WTC11 (cell line): ENCODE data around the gene SFXN1.

Experiments used
- ATF3 ChIP-seq: sonication (generic); formaldehyde crosslinking; conservative IDR thresholded peaks from 2 replicates; pipeline ENCODE4 v1.8.1; 2022; ENCODE audit warnings: mild to moderate bottlenecking, missing genetic modification reagents
- CREM ChIP-seq: sonication (generic); formaldehyde crosslinking; IDR thresholded peaks from 2 replicates; pipeline ENCODE4 v1.8.1; 2022; ENCODE audit warnings: mild to moderate bottlenecking, missing genetic modification reagents, moderate library complexity
- ESRRA ChIP-seq: sonication (generic); formaldehyde crosslinking; IDR thresholded peaks from 2 replicates; pipeline ENCODE4 v1.8.1; 2022; ENCODE audit warnings: mild to moderate bottlenecking, missing genetic modification reagents, borderline replicate concordance
- FOXJ3 ChIP-seq: sonication (generic); formaldehyde crosslinking; IDR thresholded peaks from 2 replicates; pipeline ENCODE4 v1.9.0; 2021; ENCODE audit warnings: missing genetic modification reagents, mild to moderate bottlenecking, borderline replicate concordance
- GABPB1 ChIP-seq: sonication (generic); formaldehyde crosslinking; IDR thresholded peaks from 2 replicates; pipeline ENCODE4 v1.8.1; 2023; ENCODE audit warnings: mild to moderate bottlenecking, missing genetic modification reagents
- TEAD4 ChIP-seq: sonication (generic); formaldehyde crosslinking; IDR thresholded peaks from 2 replicates; pipeline ENCODE4 v1.8.0; 2022; ENCODE audit warnings: mild to moderate bottlenecking, missing genetic modification reagents
- ZMAT4 ChIP-seq: fragments of 250-450 bp; sonication (Bioruptor Pico); IDR thresholded peaks from 2 replicates; pipeline ENCODE4 v1.9.0; 2021; ENCODE audit warnings: mild to moderate bottlenecking
- ZNF232 ChIP-seq: sonication (generic); formaldehyde crosslinking; IDR thresholded peaks from 2 replicates; pipeline ENCODE4 v1.8.0; 2022; ENCODE audit warnings: mild to moderate bottlenecking, missing genetic modification reagents
- ZNF317 ChIP-seq: sonication (generic); formaldehyde crosslinking; IDR thresholded peaks from 2 replicates; pipeline ENCODE4 v1.8.1; 2023; ENCODE audit warnings: low read depth, mild to moderate bottlenecking, moderate library complexity, missing genetic modification reagents, borderline replicate concordance
- TF ChIP-seq, protein P1 (sequence below): fragments of 200-600 bp; IDR thresholded peaks from 2 replicates; pipeline ENCODE4 v1.8.0; 2022; ENCODE audit warnings: antibody characterized with exemption
- TF ChIP-seq, protein P2 (sequence below): sonication (generic); formaldehyde crosslinking; IDR thresholded peaks from 2 replicates; pipeline ENCODE4 v1.8.1; 2022; ENCODE audit warnings: mild to moderate bottlenecking, moderate library complexity, missing genetic modification reagents
- TF ChIP-seq, protein P3 (sequence below): sonication (generic); formaldehyde crosslinking; IDR thresholded peaks from 2 replicates; pipeline ENCODE4 v1.8.1; 2022; ENCODE audit warnings: low read depth, missing genetic modification reagents, borderline replicate concordance
- TF ChIP-seq, protein P4 (sequence below): sonication (generic); formaldehyde crosslinking; IDR thresholded peaks from 2 replicates; pipeline ENCODE4 v1.8.0; 2023; ENCODE audit warnings: missing genetic modification reagents, mild to moderate bottlenecking, borderline replicate concordance

GRCh38 chr5:175523292-175523691 is 44.9 kb downstream of the SFXN1 start:
- TF ChIP-seq, protein P1, sequence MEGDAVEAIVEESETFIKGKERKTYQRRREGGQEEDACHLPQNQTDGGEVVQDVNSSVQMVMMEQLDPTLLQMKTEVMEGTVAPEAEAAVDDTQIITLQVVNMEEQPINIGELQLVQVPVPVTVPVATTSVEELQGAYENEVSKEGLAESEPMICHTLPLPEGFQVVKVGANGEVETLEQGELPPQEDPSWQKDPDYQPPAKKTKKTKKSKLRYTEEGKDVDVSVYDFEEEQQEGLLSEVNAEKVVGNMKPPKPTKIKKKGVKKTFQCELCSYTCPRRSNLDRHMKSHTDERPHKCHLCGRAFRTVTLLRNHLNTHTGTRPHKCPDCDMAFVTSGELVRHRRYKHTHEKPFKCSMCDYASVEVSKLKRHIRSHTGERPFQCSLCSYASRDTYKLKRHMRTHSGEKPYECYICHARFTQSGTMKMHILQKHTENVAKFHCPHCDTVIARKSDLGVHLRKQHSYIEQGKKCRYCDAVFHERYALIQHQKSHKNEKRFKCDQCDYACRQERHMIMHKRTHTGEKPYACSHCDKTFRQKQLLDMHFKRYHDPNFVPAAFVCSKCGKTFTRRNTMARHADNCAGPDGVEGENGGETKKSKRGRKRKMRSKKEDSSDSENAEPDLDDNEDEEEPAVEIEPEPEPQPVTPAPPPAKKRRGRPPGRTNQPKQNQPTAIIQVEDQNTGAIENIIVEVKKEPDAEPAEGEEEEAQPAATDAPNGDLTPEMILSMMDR, result no peak
- TF ChIP-seq ZMAT4 (CRISPR knock-in tag), result no peak
- TF ChIP-seq, protein P2, sequence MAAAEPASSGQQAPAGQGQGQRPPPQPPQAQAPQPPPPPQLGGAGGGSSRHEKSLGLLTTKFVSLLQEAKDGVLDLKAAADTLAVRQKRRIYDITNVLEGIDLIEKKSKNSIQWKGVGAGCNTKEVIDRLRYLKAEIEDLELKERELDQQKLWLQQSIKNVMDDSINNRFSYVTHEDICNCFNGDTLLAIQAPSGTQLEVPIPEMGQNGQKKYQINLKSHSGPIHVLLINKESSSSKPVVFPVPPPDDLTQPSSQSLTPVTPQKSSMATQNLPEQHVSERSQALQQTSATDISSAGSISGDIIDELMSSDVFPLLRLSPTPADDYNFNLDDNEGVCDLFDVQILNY (CRISPR knock-in tag), result no peak
- TF ChIP-seq ZNF232 (CRISPR knock-in tag), result no peak
- no peak for TF ChIP-seq ZNF317 (CRISPR knock-in tag)
- TF ChIP-seq, protein P3, sequence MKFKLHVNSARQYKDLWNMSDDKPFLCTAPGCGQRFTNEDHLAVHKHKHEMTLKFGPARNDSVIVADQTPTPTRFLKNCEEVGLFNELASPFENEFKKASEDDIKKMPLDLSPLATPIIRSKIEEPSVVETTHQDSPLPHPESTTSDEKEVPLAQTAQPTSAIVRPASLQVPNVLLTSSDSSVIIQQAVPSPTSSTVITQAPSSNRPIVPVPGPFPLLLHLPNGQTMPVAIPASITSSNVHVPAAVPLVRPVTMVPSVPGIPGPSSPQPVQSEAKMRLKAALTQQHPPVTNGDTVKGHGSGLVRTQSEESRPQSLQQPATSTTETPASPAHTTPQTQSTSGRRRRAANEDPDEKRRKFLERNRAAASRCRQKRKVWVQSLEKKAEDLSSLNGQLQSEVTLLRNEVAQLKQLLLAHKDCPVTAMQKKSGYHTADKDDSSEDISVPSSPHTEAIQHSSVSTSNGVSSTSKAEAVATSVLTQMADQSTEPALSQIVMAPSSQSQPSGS (CRISPR knock-in tag), result no peak
- no peak for TF ChIP-seq CREM (CRISPR knock-in tag)
- TF ChIP-seq ESRRA (CRISPR knock-in tag), result no peak
- no peak for TF ChIP-seq TEAD4 (CRISPR knock-in tag)
- TF ChIP-seq, protein P4, sequence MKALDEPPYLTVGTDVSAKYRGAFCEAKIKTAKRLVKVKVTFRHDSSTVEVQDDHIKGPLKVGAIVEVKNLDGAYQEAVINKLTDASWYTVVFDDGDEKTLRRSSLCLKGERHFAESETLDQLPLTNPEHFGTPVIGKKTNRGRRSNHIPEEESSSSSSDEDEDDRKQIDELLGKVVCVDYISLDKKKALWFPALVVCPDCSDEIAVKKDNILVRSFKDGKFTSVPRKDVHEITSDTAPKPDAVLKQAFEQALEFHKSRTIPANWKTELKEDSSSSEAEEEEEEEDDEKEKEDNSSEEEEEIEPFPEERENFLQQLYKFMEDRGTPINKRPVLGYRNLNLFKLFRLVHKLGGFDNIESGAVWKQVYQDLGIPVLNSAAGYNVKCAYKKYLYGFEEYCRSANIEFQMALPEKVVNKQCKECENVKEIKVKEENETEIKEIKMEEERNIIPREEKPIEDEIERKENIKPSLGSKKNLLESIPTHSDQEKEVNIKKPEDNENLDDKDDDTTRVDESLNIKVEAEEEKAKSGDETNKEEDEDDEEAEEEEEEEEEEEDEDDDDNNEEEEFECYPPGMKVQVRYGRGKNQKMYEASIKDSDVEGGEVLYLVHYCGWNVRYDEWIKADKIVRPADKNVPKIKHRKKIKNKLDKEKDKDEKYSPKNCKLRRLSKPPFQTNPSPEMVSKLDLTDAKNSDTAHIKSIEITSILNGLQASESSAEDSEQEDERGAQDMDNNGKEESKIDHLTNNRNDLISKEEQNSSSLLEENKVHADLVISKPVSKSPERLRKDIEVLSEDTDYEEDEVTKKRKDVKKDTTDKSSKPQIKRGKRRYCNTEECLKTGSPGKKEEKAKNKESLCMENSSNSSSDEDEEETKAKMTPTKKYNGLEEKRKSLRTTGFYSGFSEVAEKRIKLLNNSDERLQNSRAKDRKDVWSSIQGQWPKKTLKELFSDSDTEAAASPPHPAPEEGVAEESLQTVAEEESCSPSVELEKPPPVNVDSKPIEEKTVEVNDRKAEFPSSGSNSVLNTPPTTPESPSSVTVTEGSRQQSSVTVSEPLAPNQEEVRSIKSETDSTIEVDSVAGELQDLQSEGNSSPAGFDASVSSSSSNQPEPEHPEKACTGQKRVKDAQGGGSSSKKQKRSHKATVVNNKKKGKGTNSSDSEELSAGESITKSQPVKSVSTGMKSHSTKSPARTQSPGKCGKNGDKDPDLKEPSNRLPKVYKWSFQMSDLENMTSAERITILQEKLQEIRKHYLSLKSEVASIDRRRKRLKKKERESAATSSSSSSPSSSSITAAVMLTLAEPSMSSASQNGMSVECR (CRISPR knock-in tag), result no peak
- TF ChIP-seq FOXJ3 (CRISPR knock-in tag), result no peak
- no peak for TF ChIP-seq GABPB1 (CRISPR knock-in tag)
- no peak for TF ChIP-seq ATF3 (CRISPR knock-in tag)
